ENCODE results near the gene CKS2. TPM values are rescaled to one million over a fixed set of nuclear protein-coding genes. Genes with fewer than 3 reads are reported as not detected.
A peak's percentile ranks its signal among the peaks of the same experiment; 100 is the strongest.
"Not testable (repeated sequence)": the region's sequence is repeated elsewhere in the genome, so short reads cannot be mapped to it uniquely, and the experiment has no call there.

CKS2 gene
- total RNA-seq, 4 donors from 2014 or later = 6.5 to 13.2 (median 6.9) TPM

DNA sequence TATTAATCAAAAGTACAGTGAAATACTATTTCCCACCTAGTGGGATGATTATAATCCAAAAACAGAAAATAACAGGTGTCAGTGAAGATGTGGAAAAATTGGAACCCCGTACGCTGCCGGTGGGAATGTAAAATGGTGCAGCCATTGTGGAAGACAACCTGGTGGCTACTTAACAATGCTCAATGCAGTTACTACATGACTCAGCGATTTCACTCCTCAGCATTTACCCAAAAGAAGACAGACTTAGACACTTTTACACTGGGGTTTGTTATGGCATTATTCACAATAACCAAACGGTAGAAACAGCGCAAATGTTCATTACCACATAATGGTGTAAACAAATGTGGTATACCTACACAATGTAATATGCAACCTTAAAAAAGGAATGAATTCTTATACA is 31.2 kb downstream of the CKS2 start:
- in situ Hi-C loops (cut with MboI; ENCODE audit: low sequenced_read_pairs in 4 of 4) = no loop called here
- peak overlapping the region in 1 of 4 donors; percentile 36 for H3K27ac ChIP-seq
- TF ChIP-seq, protein P1, sequence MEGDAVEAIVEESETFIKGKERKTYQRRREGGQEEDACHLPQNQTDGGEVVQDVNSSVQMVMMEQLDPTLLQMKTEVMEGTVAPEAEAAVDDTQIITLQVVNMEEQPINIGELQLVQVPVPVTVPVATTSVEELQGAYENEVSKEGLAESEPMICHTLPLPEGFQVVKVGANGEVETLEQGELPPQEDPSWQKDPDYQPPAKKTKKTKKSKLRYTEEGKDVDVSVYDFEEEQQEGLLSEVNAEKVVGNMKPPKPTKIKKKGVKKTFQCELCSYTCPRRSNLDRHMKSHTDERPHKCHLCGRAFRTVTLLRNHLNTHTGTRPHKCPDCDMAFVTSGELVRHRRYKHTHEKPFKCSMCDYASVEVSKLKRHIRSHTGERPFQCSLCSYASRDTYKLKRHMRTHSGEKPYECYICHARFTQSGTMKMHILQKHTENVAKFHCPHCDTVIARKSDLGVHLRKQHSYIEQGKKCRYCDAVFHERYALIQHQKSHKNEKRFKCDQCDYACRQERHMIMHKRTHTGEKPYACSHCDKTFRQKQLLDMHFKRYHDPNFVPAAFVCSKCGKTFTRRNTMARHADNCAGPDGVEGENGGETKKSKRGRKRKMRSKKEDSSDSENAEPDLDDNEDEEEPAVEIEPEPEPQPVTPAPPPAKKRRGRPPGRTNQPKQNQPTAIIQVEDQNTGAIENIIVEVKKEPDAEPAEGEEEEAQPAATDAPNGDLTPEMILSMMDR (IDR thresholded peaks at IDR 0.05 in 4 of 5, conservative IDR thresholded peaks at IDR 0.05 in 1 of 5) = no peak
- no peak for TF ChIP-seq POLR2A (IDR thresholded peaks at IDR 0.05)
- intact Hi-C loops (cut with DNase I; ENCODE audit: low total_unique reads) = no loop called here
- ATAC-seq = no peak
- peaks cover 5 to 92% of the 10 kb centered on the region in 2 donors for H3K36me3 ChIP-seq
- H3K4me1 ChIP-seq = no peaks in the 10 kb centered on the region
- no peaks in the 10 kb centered on the region for H3K27me3 ChIP-seq
- no peak overlapping the region for H3K4me3 ChIP-seq
- DNase-seq = no peak
- no peaks in the 10 kb centered on the region for H3K9me3 ChIP-seq

DNA sequence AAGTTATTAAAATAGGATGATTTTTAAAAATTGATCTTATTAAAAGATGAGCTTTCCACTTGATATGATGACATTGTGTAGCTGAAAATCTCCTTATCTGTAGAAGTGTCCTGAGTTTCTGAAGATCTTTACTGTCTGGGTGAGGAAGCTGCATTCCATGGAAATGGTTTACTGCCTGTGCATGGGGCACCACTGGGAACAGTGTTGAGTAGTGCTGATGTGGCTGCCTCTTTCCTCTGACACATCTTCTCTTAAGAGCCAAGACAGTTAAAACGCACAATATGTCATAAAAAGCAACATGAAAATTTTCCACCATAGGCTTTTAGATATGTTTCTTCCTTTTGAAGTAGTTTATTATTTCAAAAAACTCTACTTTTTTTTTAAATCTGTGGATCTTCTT is 32.0 kb downstream of the CKS2 start:
- DNase-seq = no peak
- intact Hi-C loops (cut with DNase I; ENCODE audit: low total_unique reads) = no loop called here
- ATAC-seq = no peak
- peaks cover 5 to 92% of the 10 kb centered on the region in 2 donors for H3K36me3 ChIP-seq
- in situ Hi-C loops (cut with MboI; ENCODE audit: low sequenced_read_pairs in 4 of 4) = no loop called here
- no peak overlapping the region for H3K27ac ChIP-seq
- H3K27me3 ChIP-seq = no peaks in the 10 kb centered on the region
- no peaks in the 10 kb centered on the region for H3K9me3 ChIP-seq
- H3K4me3 ChIP-seq = no peak overlapping the region
- TF ChIP-seq, protein P1 (IDR thresholded peaks at IDR 0.05 in 4 of 5, conservative IDR thresholded peaks at IDR 0.05 in 1 of 5) = no peak
- no peak for TF ChIP-seq POLR2A (IDR thresholded peaks at IDR 0.05)
- no peaks in the 10 kb centered on the region for H3K4me1 ChIP-seq

DNA sequence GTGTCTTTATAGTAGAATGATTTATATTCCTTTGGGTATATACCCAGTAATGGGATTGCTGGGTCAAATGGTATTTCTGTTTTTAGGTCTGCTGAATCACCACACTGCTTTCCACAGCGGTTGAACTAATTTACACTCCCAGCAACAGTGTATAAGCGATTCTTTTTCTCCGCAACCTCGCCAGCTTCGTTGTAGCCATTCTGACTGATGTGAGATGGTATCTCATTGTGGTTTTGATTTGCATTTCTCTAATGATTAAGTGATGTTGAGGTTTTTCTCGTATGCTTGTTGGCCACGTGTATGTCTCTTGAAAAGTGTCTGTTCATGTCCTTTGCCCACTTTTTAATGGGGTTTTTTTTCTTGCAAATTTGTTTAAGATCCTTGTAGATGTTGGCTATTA is 32.8 kb downstream of the CKS2 start:
- H3K9me3 ChIP-seq; DNase-seq; H3K4me1 ChIP-seq; H3K4me3 ChIP-seq; H3K27ac ChIP-seq; intact Hi-C loops (cut with DNase I; ENCODE audit: low total_unique reads); H3K27me3 ChIP-seq; in situ Hi-C loops (cut with MboI; ENCODE audit: low sequenced_read_pairs in 4 of 4); ATAC-seq: not testable (repeated sequence)
- peaks cover 8 to 92% of the 10 kb centered on the region in 2 donors for H3K36me3 ChIP-seq

DNA sequence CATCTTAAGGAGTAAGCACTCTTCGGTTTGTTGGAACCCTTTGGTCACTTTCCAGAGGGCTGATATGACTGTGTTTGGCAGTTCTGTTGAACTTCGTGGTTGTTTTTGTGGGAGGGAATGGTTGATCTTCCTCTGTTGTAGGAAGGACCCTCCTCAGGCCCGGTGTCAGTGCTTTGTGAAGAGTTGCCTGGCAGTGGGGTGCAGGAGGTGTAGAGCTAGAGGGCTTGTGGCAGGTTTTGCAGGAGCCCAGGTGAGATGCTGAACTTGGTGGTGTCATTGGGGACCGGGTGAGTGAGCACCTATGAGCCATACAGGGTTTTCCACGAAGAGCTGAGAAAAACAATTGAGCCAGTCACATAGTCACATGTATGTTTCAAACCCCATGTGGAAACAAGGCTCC is 34.5 kb downstream of the CKS2 start:
- in situ Hi-C loops (cut with MboI; ENCODE audit: low sequenced_read_pairs in 4 of 4) (no loop called here), intact Hi-C loops (cut with DNase I; ENCODE audit: low total_unique reads) (no loop called here)
- Histone ChIP-seq H3K4me3 (no peak overlapping the region), H3K27ac (no peak overlapping the region), H3K9me3 (no peaks in the 10 kb centered on the region), H3K27me3 (no peaks in the 10 kb centered on the region), H3K4me1 (peaks cover 0 to 1% of the 10 kb centered on the region in 2 donors), H3K36me3 (peaks cover 6 to 92% of the 10 kb centered on the region in 2 donors)
- TF ChIP-seq, protein P1 (IDR thresholded peaks at IDR 0.05 in 4 of 5, conservative IDR thresholded peaks at IDR 0.05 in 1 of 5) = no peak
- TF ChIP-seq POLR2A (IDR thresholded peaks at IDR 0.05) = no peak
- DNase-seq = no peak
- no peak for ATAC-seq

DNA sequence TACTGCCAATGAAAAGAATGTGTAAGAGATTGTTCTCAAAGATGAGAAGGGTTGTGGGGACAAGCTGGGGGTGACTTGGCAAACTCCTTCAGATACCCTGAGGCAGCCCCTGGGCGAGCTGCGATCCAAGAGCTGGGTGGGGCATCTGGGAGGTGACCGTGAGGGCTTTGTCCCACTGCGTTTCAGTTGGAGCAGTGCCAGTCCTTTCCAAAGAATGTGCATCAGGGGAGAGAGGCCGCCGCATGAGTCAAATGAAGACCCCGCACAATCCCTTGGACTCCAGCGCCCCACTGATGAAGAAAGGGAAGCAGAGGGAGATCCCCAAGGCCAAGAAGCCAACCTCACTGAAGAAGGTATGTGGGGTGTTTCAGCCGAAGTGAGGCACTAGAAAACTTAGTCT is 35.7 kb downstream of the CKS2 start:
- in situ Hi-C loops (cut with MboI; ENCODE audit: low sequenced_read_pairs in 4 of 4) (no loop called here), intact Hi-C loops (cut with DNase I; ENCODE audit: low total_unique reads) (no loop called here)
- H3K4me3 ChIP-seq = no peak overlapping the region

More for the DNA sequence above, 35.7 kb downstream of the CKS2 start:
- ATAC-seq (no peak), DNase-seq (no peak)
- peaks cover 4 to 6% of the 10 kb centered on the region in 2 donors for H3K4me1 ChIP-seq
- H3K27me3 ChIP-seq = no peaks in the 10 kb centered on the region
- TF ChIP-seq POLR2A (IDR thresholded peaks at IDR 0.05) = no peak
- TF ChIP-seq, protein P1 (IDR thresholded peaks at IDR 0.05 in 4 of 5, conservative IDR thresholded peaks at IDR 0.05 in 1 of 5) = no peak
- no peak overlapping the region for H3K27ac ChIP-seq
- H3K36me3 ChIP-seq = peaks cover 6 to 92% of the 10 kb centered on the region in 2 donors
- H3K9me3 ChIP-seq = no peaks in the 10 kb centered on the region
